GM19239 (cell line): ENCODE results near the gene ERBB4.

Source experiments
- DNase-seq: peaks from one replicate; pipeline ENCODE4 v3.0.0; 2011; ENCODE audit warnings: low spot score; ENCODE audit not compliant: insufficient read length
- FAIRE-seq: peaks from 2 replicates; lab custom pipeline; 2011; peaks lifted over from hg19 to GRCh38; lab: Jason Lieb, UNC

ERBB4 gene

DNA sequence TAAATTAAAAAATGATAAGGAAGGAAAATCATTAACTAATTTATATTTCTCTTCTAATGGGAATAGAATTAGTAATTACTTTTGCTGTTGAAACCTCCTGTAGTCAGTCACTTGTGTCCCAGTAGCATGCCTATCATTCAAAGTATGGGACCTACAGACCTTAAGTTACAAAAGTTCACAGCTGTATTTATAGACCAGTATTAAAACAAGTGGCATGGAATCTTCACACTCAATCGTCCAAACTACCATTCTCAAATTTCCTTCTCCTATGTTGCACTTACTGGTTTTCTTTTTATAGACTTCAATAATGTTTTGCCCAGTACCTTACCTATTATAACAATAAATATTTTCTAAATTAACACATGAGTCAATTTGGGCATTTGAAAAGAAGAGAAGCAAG is 639.9 kb downstream of the ERBB4 start:
- FAIRE-seq (no peak), DNase-seq (no peak)

DNA sequence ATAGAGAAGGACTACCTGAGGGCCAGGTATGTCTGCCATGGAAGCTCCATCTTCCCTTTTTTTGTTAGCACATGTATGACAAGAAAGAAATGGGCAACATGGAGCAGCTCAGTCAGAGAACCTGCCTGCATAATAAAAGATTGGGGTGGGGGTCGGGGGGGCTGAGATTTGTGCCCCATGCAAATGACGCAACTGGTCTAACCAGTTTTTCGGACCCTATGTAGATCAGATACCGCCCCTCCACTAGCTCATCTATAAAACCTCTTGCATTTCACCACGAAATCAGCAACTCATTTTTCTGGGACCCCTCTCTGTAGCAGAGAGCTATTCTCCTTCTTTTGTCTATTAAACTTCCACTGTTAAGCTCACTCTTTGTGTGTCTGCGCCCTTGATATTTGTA is 657.2 kb downstream of the ERBB4 start:
- no peak for FAIRE-seq
- DNase-seq: no peak

GRCh38 chr2:211879323-211879722 is 659.3 kb downstream of the ERBB4 start:
- DNase-seq (no peak), FAIRE-seq (no peak)

GRCh38 chr2:211877061-211877460 is 661.5 kb downstream of the ERBB4 start:
- no peak for FAIRE-seq
- no peak for DNase-seq

- no peak for DNase-seq
- FAIRE-seq: no peak
These were observed 663.1 kb downstream of the ERBB4 start for GRCh38 chr2:211875488-211875887.

GRCh38 chr2:211868996-211869533 is 669.5 kb downstream of the ERBB4 start:
- DNase-seq: no peak
- FAIRE-seq: no peak

- DNase-seq: no peak
- peak; percentile 55 for FAIRE-seq
These were observed 670.7 kb downstream of the ERBB4 start for GRCh38 chr2:211867845-211868451.

- DNase-seq (no peak), FAIRE-seq (no peak)
These were observed 674.3 kb downstream of the ERBB4 start for GRCh38 chr2:211864328-211864727.

GRCh38 chr2:211860224-211860623 is 678.4 kb downstream of the ERBB4 start:
- FAIRE-seq: no peak
- DNase-seq: no peak

GRCh38 chr2:211854832-211855231 is 683.8 kb downstream of the ERBB4 start:
- DNase-seq (no peak), FAIRE-seq (no peak)

GRCh38 chr2:211846714-211847113 is 691.9 kb downstream of the ERBB4 start:
- FAIRE-seq (no peak), DNase-seq (no peak)

DNA sequence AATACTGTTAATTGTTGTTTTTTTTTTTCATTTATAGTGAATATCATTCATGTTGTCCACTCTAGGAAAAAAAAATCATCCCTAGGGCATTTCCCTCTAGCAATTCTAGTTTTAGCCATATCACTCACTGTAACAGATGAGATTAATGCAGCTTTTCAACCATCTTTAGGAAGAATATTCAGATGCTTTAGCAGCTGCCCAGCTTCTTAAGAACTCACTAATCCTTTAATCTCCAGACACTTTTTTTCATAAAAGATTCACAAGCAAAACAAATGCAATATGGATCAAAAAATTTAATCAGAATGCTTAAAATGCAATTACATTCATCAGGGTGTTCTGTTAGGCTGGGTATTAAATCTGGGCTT is 692.6 kb downstream of the ERBB4 start:
- FAIRE-seq: no peak

DNA sequence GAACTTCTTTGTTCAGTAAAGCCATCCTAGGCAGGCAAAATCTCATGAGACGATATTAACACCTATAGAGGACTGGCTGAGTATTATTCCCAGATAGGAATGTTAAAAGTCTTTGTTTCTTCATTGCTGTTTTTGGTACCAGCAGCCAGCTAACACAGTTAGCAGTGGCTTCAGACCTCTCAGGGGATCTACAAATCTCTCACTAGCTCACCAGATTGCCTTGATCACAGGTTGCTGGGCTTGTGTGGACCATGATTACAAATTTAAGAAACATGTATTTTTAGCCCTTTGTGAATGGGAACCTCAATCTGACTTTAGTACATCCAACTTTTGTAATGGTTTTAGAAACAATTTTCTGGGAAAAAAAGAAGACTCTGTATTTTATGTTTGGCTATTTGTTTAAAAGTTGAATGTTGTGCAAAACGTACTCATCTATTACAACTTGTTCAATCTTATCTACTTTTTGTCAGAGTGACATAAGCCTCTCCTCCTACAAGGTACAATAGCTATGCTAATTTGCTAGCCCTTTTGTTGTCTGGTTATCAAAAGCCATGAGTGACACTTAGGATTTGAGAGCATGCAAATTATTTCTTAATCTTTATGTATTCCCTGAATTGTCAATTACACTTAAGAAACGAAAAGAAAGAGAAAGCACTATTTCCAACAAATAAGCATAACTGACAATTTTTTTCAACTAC is 693.1 kb downstream of the ERBB4 start:
- DNase-seq: no peak
- no peak for FAIRE-seq

More for the DNA sequence above, 692.6 kb downstream of the ERBB4 start:
- DNase-seq: no peak

DNA sequence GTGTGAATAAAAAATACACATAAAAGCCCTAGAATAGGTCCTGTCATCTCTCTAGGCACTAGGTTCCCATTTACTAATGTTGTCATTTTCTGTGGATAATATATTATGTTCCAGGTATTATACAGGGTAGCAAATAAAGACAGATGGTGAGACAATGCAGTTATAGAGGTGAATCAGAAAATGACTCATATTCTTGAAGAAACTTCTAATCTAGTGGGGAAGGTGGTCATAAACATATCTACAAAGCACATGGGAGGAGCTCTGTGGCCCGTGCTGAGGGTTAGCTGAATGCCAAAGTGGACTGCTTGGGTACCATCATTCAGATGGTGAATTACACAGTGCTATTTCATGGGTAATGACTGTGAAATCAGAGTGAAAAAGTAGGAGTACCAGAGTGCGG is 700.9 kb downstream of the ERBB4 start:
- no peak for FAIRE-seq
- DNase-seq: no peak

DNA sequence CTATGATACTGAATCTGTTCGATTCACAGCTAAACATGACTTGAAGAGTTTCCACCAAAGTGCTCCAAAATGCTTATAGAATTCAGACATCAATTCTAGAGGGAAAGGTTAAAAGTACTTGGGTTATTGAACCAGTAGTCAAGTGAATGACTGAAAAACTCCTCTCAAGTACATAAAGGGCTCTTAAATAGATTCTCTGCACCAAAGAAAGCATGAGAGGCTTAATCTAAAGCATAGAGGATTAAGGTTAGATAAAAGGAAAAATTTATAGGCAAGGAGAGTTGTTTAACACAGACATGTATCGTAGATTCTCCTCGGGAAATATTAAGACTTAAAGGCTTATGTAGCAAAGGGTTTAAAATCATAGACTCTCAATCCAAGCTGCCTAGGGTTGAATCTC is 701.4 kb downstream of the ERBB4 start:
- DNase-seq (no peak), FAIRE-seq (no peak)

DNA sequence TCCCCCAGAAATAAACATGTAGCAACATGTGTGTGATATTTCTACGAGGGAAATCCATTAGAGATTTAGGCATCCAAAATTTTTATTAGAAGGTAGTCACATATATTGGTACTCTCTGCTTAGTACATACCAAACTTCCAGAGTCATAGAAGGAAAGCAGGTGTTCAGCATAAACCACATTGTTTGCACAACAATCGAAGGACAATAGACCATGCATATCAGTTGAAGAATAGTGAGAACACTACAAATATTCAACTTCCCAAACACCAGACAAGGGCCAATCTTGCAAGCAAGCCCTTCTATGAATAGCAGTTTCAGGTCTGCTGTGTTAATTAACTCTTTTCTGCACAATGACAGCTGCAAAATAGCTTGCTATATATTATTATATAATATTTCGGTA is 702.2 kb downstream of the ERBB4 start:
- no peak for DNase-seq
- no peak for FAIRE-seq

GRCh38 chr2:211835695-211836094 is 702.9 kb downstream of the ERBB4 start:
- no peak for FAIRE-seq

DNA sequence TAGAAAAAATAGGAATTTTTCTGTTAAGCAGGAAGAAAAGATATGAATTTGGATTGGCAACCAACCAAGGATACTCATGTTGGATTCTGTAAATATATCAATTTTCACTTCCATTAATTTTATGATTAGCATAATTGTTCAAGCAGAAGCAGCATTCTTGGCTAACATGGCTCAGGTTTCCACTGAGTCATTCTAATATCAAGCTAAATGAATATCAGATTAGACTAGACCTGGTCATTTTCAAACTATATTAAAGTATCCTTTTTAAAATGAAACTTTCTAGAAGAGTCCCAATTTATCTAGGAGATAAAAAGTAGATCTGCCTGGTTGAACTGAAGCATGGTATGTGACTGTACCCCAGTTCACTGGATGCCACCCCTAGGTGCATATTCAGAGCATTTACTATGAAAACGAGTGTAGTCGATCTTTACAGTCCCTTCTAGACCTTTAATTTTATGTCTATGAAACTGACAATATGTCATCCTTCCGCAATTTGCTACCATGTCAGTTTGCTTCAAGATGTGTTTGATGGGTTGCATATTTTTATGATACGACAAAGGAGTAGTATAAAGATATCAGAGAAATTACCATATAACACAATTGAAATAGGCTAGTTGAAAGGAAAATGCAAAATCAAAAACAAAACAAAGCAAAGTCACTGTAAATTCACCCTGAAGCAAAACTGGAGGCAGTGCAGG is 704.9 kb downstream of the ERBB4 start:
- no peak for DNase-seq
- no peak for FAIRE-seq

More at GRCh38 chr2:211835695-211836094, 702.9 kb downstream of the ERBB4 start:
- DNase-seq: no peak

- DNase-seq: no peak
- no peak for FAIRE-seq
These were observed 708.9 kb downstream of the ERBB4 start for GRCh38 chr2:211829725-211830124.

- no peak for FAIRE-seq
- no peak for DNase-seq
These were observed 714.6 kb downstream of the ERBB4 start for GRCh38 chr2:211823886-211824479.
